ENCODE measurements around the gene DNAJC1. TPM values are rescaled to one million over a fixed set of nuclear protein-coding genes. Genes with fewer than 3 reads are reported as not detected.
"Not testable (repeated sequence)": the region's sequence is repeated elsewhere in the genome, so short reads cannot be mapped to it uniquely, and the experiment has no call there.

Gene DNAJC1
- total RNA-seq, 1 experiment from 2014 or later: 12.9 TPM

GRCh38 chr10:22034333-22034732 is 30.8 kb upstream of the DNAJC1 start:
- ATAC-seq (no peak), DNase-seq (ENCODE audit: low read depth, low spot score) (no peak)
- intact Hi-C loops (cut with micrococcal nuclease; ENCODE audit: unreplicated experiment): no loop called here
- H3K4me1 ChIP-seq (ENCODE audit: control insufficient read depth, insufficient read depth, low read length): no peaks in the 10 kb centered on the region
- H3K36me3 ChIP-seq (ENCODE audit: control insufficient read depth, insufficient read depth, low read length): no peaks in the 10 kb centered on the region
- no peaks in the 10 kb centered on the region for H3K27me3 ChIP-seq (ENCODE audit: control insufficient read depth, insufficient read depth, low read length)
- in situ Hi-C loops (cut with HindIII; ENCODE audit: low pct_unique_long_range_greater_than_20kb, low sequenced_read_pairs): no loop called here
- CTCF ChIA-PET: no interaction called here
- POLR2A ChIA-PET: no interaction called here
- H3K27ac ChIP-seq (ENCODE audit: low read length): no peak overlapping the region
- H3K4me3 ChIP-seq (ENCODE audit: low read depth in 2 of 2, low read length in 2 of 2): no peak overlapping the region
- H3K9me3 ChIP-seq (ENCODE audit: control insufficient read depth, insufficient read depth, low read depth, low read length): no peaks in the 10 kb centered on the region
- no TSS peak for BruUV-seq (replicated peaks)
- TF ChIP-seq TCF7L2 (IDR thresholded peaks at IDR 0.05; ENCODE audit: low read depth, low read length) (no peak), SIN3A (IDR thresholded peaks at IDR 0.05; ENCODE audit: borderline replicate concordance, insufficient read depth, low read depth, low read length) (no peak), POLR2AphosphoS5 (IDR thresholded peaks at IDR 0.05; ENCODE audit: low read depth, low read length) (no peak)
- TF ChIP-seq, protein P1, sequence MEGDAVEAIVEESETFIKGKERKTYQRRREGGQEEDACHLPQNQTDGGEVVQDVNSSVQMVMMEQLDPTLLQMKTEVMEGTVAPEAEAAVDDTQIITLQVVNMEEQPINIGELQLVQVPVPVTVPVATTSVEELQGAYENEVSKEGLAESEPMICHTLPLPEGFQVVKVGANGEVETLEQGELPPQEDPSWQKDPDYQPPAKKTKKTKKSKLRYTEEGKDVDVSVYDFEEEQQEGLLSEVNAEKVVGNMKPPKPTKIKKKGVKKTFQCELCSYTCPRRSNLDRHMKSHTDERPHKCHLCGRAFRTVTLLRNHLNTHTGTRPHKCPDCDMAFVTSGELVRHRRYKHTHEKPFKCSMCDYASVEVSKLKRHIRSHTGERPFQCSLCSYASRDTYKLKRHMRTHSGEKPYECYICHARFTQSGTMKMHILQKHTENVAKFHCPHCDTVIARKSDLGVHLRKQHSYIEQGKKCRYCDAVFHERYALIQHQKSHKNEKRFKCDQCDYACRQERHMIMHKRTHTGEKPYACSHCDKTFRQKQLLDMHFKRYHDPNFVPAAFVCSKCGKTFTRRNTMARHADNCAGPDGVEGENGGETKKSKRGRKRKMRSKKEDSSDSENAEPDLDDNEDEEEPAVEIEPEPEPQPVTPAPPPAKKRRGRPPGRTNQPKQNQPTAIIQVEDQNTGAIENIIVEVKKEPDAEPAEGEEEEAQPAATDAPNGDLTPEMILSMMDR (IDR thresholded peaks at IDR 0.05): no peak
- TF ChIP-seq, protein P2, sequence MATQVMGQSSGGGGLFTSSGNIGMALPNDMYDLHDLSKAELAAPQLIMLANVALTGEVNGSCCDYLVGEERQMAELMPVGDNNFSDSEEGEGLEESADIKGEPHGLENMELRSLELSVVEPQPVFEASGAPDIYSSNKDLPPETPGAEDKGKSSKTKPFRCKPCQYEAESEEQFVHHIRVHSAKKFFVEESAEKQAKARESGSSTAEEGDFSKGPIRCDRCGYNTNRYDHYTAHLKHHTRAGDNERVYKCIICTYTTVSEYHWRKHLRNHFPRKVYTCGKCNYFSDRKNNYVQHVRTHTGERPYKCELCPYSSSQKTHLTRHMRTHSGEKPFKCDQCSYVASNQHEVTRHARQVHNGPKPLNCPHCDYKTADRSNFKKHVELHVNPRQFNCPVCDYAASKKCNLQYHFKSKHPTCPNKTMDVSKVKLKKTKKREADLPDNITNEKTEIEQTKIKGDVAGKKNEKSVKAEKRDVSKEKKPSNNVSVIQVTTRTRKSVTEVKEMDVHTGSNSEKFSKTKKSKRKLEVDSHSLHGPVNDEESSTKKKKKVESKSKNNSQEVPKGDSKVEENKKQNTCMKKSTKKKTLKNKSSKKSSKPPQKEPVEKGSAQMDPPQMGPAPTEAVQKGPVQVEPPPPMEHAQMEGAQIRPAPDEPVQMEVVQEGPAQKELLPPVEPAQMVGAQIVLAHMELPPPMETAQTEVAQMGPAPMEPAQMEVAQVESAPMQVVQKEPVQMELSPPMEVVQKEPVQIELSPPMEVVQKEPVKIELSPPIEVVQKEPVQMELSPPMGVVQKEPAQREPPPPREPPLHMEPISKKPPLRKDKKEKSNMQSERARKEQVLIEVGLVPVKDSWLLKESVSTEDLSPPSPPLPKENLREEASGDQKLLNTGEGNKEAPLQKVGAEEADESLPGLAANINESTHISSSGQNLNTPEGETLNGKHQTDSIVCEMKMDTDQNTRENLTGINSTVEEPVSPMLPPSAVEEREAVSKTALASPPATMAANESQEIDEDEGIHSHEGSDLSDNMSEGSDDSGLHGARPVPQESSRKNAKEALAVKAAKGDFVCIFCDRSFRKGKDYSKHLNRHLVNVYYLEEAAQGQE (IDR thresholded peaks at IDR 0.05; ENCODE audit: insufficient read depth in 1 of 2, low read depth in 2 of 2, low read length in 1 of 2): no peak

GRCh38 chr10:22032268-22032667 is 28.7 kb upstream of the DNAJC1 start:
- BruUV-seq (replicated peaks); H3K27ac ChIP-seq (ENCODE audit: low read length); ATAC-seq; in situ Hi-C loops (cut with HindIII; ENCODE audit: low pct_unique_long_range_greater_than_20kb, low sequenced_read_pairs); H3K4me1 ChIP-seq (ENCODE audit: control insufficient read depth, insufficient read depth, low read length); CTCF ChIA-PET; DNase-seq (ENCODE audit: low read depth, low spot score); H3K9me3 ChIP-seq (ENCODE audit: control insufficient read depth, insufficient read depth, low read depth, low read length); H3K4me3 ChIP-seq (ENCODE audit: low read depth in 2 of 2, low read length in 2 of 2); intact Hi-C loops (cut with micrococcal nuclease; ENCODE audit: unreplicated experiment); H3K36me3 ChIP-seq (ENCODE audit: control insufficient read depth, insufficient read depth, low read length); H3K27me3 ChIP-seq (ENCODE audit: control insufficient read depth, insufficient read depth, low read length): not testable (repeated sequence)
- POLR2A ChIA-PET: interaction anchor here (0.6 kb wide), 1 partner anchor 1900 kb away, joined by 4 read pairs; no protein-coding TSS in a partner anchor

DNA sequence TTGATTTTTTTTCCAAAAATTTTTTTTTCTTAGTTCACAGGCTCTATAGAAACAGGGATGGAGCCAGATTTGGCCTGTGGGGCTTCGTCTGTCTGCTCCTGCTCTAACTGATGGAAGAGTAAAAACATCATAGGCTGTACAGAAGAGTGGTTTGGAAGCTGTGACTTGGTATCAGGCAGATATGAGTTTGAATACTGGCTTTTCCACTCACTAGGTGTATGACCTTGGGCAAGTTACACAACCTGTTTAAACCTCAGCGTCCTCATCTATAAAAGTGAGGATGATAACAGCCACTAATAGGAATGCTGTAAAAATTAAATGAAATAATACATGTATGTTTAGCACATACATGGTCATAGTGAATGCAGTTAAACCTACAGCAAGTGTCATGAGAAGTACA is 26.9 kb upstream of the DNAJC1 start:
- BruUV-seq (replicated peaks): no TSS peak
- CTCF ChIA-PET: no interaction called here
- Histone ChIP-seq H3K27ac (ENCODE audit: low read length) (no peak overlapping the region), H3K36me3 (ENCODE audit: control insufficient read depth, insufficient read depth, low read length) (no peaks in the 10 kb centered on the region), H3K4me1 (ENCODE audit: control insufficient read depth, insufficient read depth, low read length) (no peaks in the 10 kb centered on the region), H3K4me3 (ENCODE audit: low read depth in 2 of 2, low read length in 2 of 2) (no peak overlapping the region), H3K9me3 (ENCODE audit: control insufficient read depth, insufficient read depth, low read depth, low read length) (no peaks in the 10 kb centered on the region), H3K27me3 (ENCODE audit: control insufficient read depth, insufficient read depth, low read length) (peaks cover 2% of the 10 kb centered on the region; the same call in 1 of the 2 replicates)
- intact Hi-C loops (cut with micrococcal nuclease; ENCODE audit: unreplicated experiment) (no loop called here), in situ Hi-C loops (cut with HindIII; ENCODE audit: low pct_unique_long_range_greater_than_20kb, low sequenced_read_pairs) (no loop called here)
- ATAC-seq (no peak), DNase-seq (ENCODE audit: low read depth, low spot score) (no peak)
- POLR2A ChIA-PET: no interaction called here
- TF ChIP-seq, protein P1 (IDR thresholded peaks at IDR 0.05): no peak
- TF ChIP-seq SIN3A (IDR thresholded peaks at IDR 0.05; ENCODE audit: borderline replicate concordance, insufficient read depth, low read depth, low read length) (no peak), POLR2AphosphoS5 (IDR thresholded peaks at IDR 0.05; ENCODE audit: low read depth, low read length) (no peak), TCF7L2 (IDR thresholded peaks at IDR 0.05; ENCODE audit: low read depth, low read length) (no peak)
- TF ChIP-seq, protein P2 (IDR thresholded peaks at IDR 0.05; ENCODE audit: insufficient read depth in 1 of 2, low read depth in 2 of 2, low read length in 1 of 2): no peak

All from Panc1 (cell line).